Stimulated activated CD8-positive, alpha-beta memory T cell treated with anti-CD3 and anti-CD28 coated beads, Interleukin-4, amount 100 ng/mL, for 48 hours (primary cell): ENCODE measurements around the gene ZNF639.
"Not testable (repeated sequence)": the region's sequence is repeated elsewhere in the genome, so short reads cannot be mapped to it uniquely, and the experiment has no call there.

Experiments used
- DNase-seq: peaks from one replicate; pipeline ENCODE4 v3.0.0-alpha.2; 2020

The ZNF639 gene

GRCh38 chr3:179322286-179323196 lies at the start of gene ZNF639:
Gene ZNF639, plus strand, starts transcription at chr3:179323031. Its CDS starts 5,263 bp downstream, at chr3:179328294.
- DNase-seq: peak; percentile 87

- DNase-seq: not testable (repeated sequence)
Observed at GRCh38 chr3:179274434-179274833, 48.4 kb upstream of the ZNF639 start.

- no peak for DNase-seq
Observed at GRCh38 chr3:179276001-179276400, 46.8 kb upstream of the ZNF639 start.

- no peak for DNase-seq
Observed at GRCh38 chr3:179276743-179277142, 46.1 kb upstream of the ZNF639 start.

GRCh38 chr3:179278151-179278550 lies 44.7 kb upstream of the ZNF639 start:
- DNase-seq: no peak

GRCh38 chr3:179278932-179279693 lies 43.7 kb upstream of the ZNF639 start:
- no peak for DNase-seq

- no peak for DNase-seq
Observed at GRCh38 chr3:179279837-179280236, 43.0 kb upstream of the ZNF639 start.

GRCh38 chr3:179281825-179282224 lies 41.0 kb upstream of the ZNF639 start:
- DNase-seq: no peak

- DNase-seq: no peak
Observed at GRCh38 chr3:179286331-179286730, 36.5 kb upstream of the ZNF639 start.

GRCh38 chr3:179288845-179289244 lies 34.0 kb upstream of the ZNF639 start:
- DNase-seq: no peak

GRCh38 chr3:179289295-179289694 lies 33.5 kb upstream of the ZNF639 start:
- no peak for DNase-seq

- no peak for DNase-seq
Observed at GRCh38 chr3:179292450-179292849, 30.4 kb upstream of the ZNF639 start.

GRCh38 chr3:179297971-179298725 lies 24.7 kb upstream of the ZNF639 start:
- DNase-seq: no peak

- DNase-seq: no peak
Observed at GRCh38 chr3:179299316-179299715, 23.5 kb upstream of the ZNF639 start.

GRCh38 chr3:179299999-179300613 lies 22.7 kb upstream of the ZNF639 start:
- DNase-seq: no peak

- DNase-seq: no peak
Observed at GRCh38 chr3:179301645-179302044, 21.2 kb upstream of the ZNF639 start.

GRCh38 chr3:179302111-179302510 lies 20.7 kb upstream of the ZNF639 start:
- no peak for DNase-seq

- no peak for DNase-seq
Observed at GRCh38 chr3:179304605-179305004, 18.2 kb upstream of the ZNF639 start.

- not testable (repeated sequence) for DNase-seq
Observed at GRCh38 chr3:179307362-179307761, 15.5 kb upstream of the ZNF639 start.

- DNase-seq: no peak
Observed at GRCh38 chr3:179308001-179308400, 14.8 kb upstream of the ZNF639 start.

GRCh38 chr3:179309225-179310078 lies 13.4 kb upstream of the ZNF639 start:
- DNase-seq: no peak

- DNase-seq: no peak
Observed at GRCh38 chr3:179318876-179319275, 4.0 kb upstream of the ZNF639 start.
